Loucy (cell line): ENCODE results near the gene BRSK2.

Experiments
- H2AFZ ChIP-seq: fragments of 200-600 bp; sonication (generic); 2 replicates; pipeline ENCODE4 v1.6.0; 2016; ENCODE audit warnings: antibody characterized with exemption, mild to moderate bottlenecking, low read length, moderate library complexity
- H3F3A ChIP-seq: fragments of 200-600 bp; 2 replicates; pipeline ENCODE4 v1.6.0; 2016; ENCODE audit warnings: antibody characterized with exemption, low read depth, mild to moderate bottlenecking
- H3K27me3 ChIP-seq: fragments of 200-600 bp; sonication (generic); 2 replicates; pipeline ENCODE4 v1.6.1; 2014; ENCODE audit warnings: low read length, mild to moderate bottlenecking; ENCODE audit not compliant: insufficient read depth, poor library complexity, severe bottlenecking
- H3K36me3 ChIP-seq: fragments of 200-600 bp; sonication (generic); 2 replicates; pipeline ENCODE4 v1.6.1; 2016; ENCODE audit warnings: low read length; ENCODE audit not compliant: insufficient read depth
- H3K4me1 ChIP-seq: fragments of 200-600 bp; sonication (generic); 2 replicates; pipeline ENCODE4 v1.5.1; 2014; ENCODE audit warnings: low read length, mild to moderate bottlenecking; ENCODE audit not compliant: insufficient read depth, poor library complexity, severe bottlenecking
- H3K4me2 ChIP-seq: fragments of 200-600 bp; sonication (generic); 2 replicates; pipeline ENCODE4 v1.6.0; 2014; ENCODE audit warnings: antibody characterized with exemption, low read length, low read depth, mild to moderate bottlenecking; ENCODE audit not compliant: poor library complexity, severe bottlenecking
- H3K4me3 ChIP-seq: fragments of 200-600 bp; sonication (generic); 2 replicates; pipeline ENCODE4 v1.5.1; 2014; ENCODE audit warnings: low read length, mild to moderate bottlenecking, mixed read lengths; ENCODE audit not compliant: poor library complexity, severe bottlenecking
- H3K79me2 ChIP-seq: fragments of 200-600 bp; sonication (generic); 2 replicates; pipeline ENCODE4 v1.6.1; 2014; ENCODE audit warnings: low read length; ENCODE audit not compliant: insufficient read depth
- H3K9ac ChIP-seq: fragments of 200-600 bp; sonication (generic); 2 replicates; pipeline ENCODE4 v1.6.0; 2014; ENCODE audit warnings: mild to moderate bottlenecking, low read depth, low read length, moderate library complexity; ENCODE audit not compliant: poor library complexity, severe bottlenecking
- H3K9me2 ChIP-seq: fragments of 200-600 bp; sonication (generic); replicated peaks from 2 replicates; pipeline ENCODE4 v1.6.1; 2016; ENCODE audit warnings: low read depth, low read length, mixed read lengths
- H3K9me3 ChIP-seq: fragments of 200-600 bp; sonication (generic); 2 replicates; pipeline ENCODE4 v1.6.1; 2014; ENCODE audit warnings: mild to moderate bottlenecking, antibody characterized with exemption, low read length, low read depth; ENCODE audit not compliant: insufficient read depth
- H4K20me1 ChIP-seq: fragments of 200-600 bp; sonication (generic); 2 replicates; pipeline ENCODE4 v1.6.0; 2014; ENCODE audit warnings: antibody characterized with exemption, low read length, mild to moderate bottlenecking; ENCODE audit not compliant: insufficient read depth, poor library complexity, severe bottlenecking
- CTCF ChIP-seq: fragments of 200-600 bp; sonication (generic); conservative IDR thresholded peaks from 2 replicates; pipeline ENCODE4 v1.5.1; 2014; ENCODE audit warnings: mild to moderate bottlenecking, antibody characterized with exemption, low read length
- EZH2phosphoT487 ChIP-seq: fragments of 200-600 bp; IDR thresholded peaks from 2 replicates; pipeline ENCODE4 v1.6.1; 2018; ENCODE audit warnings: antibody characterized with exemption, mild to moderate bottlenecking, moderate library complexity, borderline replicate concordance

Gene BRSK2

GRCh38 chr11:1402355-1403077 lies 12.8 kb downstream of the BRSK2 start:
- Histone ChIP-seq H3K27me3 (no peaks in the 10 kb centered on the region), H3K36me3 (no peaks in the 10 kb centered on the region), H4K20me1 (no peaks in the 10 kb centered on the region), H3K9me3 (peaks cover 12% of the 10 kb centered on the region; the same call in 1 of the 2 replicates), H3K4me1 (no peaks in the 10 kb centered on the region), H3K9me2 (no peaks in the 10 kb centered on the region), H3K79me2 (no peaks in the 10 kb centered on the region), H3K4me2 (no peak overlapping the region), H3F3A (no peaks in the 10 kb centered on the region), H3K9ac (no peak overlapping the region), H3K4me3 (no peak overlapping the region), H2AFZ (no peak overlapping the region)
- TF ChIP-seq CTCF (no peak), EZH2phosphoT487 (no peak)

GRCh38 chr11:1403078-1403620 lies 13.4 kb downstream of the BRSK2 start:
- no peaks in the 10 kb centered on the region for H3K9me2 ChIP-seq
- H3K4me2 ChIP-seq: no peak overlapping the region
- no peaks in the 10 kb centered on the region for H4K20me1 ChIP-seq
- no peak overlapping the region for H3K4me3 ChIP-seq
- TF ChIP-seq CTCF (no peak), EZH2phosphoT487 (no peak)
- no peak overlapping the region for H3K9ac ChIP-seq
- H3K9me3 ChIP-seq: peaks cover 9% of the 10 kb centered on the region; the same call in 1 of the 2 replicates
- H2AFZ ChIP-seq: no peak overlapping the region
- H3K4me1 ChIP-seq: no peaks in the 10 kb centered on the region
- H3F3A ChIP-seq: no peaks in the 10 kb centered on the region
- no peaks in the 10 kb centered on the region for H3K79me2 ChIP-seq
- H3K27me3 ChIP-seq: no peaks in the 10 kb centered on the region
- H3K36me3 ChIP-seq: no peaks in the 10 kb centered on the region

- no peaks in the 10 kb centered on the region for H3K79me2 ChIP-seq
- no peak overlapping the region for H3K4me3 ChIP-seq
- no peaks in the 10 kb centered on the region for H4K20me1 ChIP-seq
- TF ChIP-seq CTCF: no peak
- no peak for TF ChIP-seq EZH2phosphoT487
- H3K36me3 ChIP-seq: no peaks in the 10 kb centered on the region
- no peak overlapping the region for H3K4me2 ChIP-seq
- no peaks in the 10 kb centered on the region for H3K4me1 ChIP-seq
- no peaks in the 10 kb centered on the region for H3F3A ChIP-seq
- H3K9ac ChIP-seq: no peak overlapping the region
- H2AFZ ChIP-seq: no peak overlapping the region
- peaks cover 6% of the 10 kb centered on the region; the same call in 1 of the 2 replicates for H3K9me3 ChIP-seq
- H3K27me3 ChIP-seq: no peaks in the 10 kb centered on the region
- no peaks in the 10 kb centered on the region for H3K9me2 ChIP-seq
These were observed 14.2 kb downstream of the BRSK2 start for GRCh38 chr11:1403721-1404460.
